IMR-90 (cell line): ENCODE data around the gene ERC2. TPM values are rescaled to one million over a fixed set of nuclear protein-coding genes. Genes with fewer than 3 reads are reported as not detected.

Experiments
- ATAC-seq: fragments of 200-7000 bp; cut with Tn5 transposase; 2 replicates; pipeline ENCODE4 v1.9.1; 2020; ENCODE audit warnings: low read depth, mild to moderate bottlenecking, moderate library complexity
- BruUV-seq: library from RNA; stranded (reverse); fragments of 400-500 nt; replicated peaks from 2 replicates; lab custom pipeline; 2021; lab: Mats Ljungman, UMichigan
- CTCF ChIA-PET: fragments of 300-600 bp; formaldehyde crosslinking; extraction: SDS; loops from one replicate; lab custom pipeline; 2021; ENCODE audit warnings: antibody characterized with exemption; lab: Yijun Ruan, JAX
- POLR2A ChIA-PET: fragments of 300-600 bp; sonication (Branson Sonifier 250); formaldehyde crosslinking; loops from one replicate; lab custom pipeline; 2022; ENCODE audit warnings: antibody characterized with exemption; ENCODE audit not compliant: unreplicated experiment; lab: Charles Lee
- DNase-seq: peaks from one replicate; pipeline ENCODE4 v3.0.0; 2013
- H2AFZ ChIP-seq: replicated peaks from 2 replicates; pipeline ENCODE3; 2013; ENCODE audit warnings: low read length, mild to moderate bottlenecking; ENCODE audit not compliant: poor library complexity
- H2AK5ac ChIP-seq: 2 replicates; pipeline ENCODE4 v1.6.1; 2013; ENCODE audit warnings: low read depth, low read length, inconsistent platforms
- H2AK9ac ChIP-seq: replicated peaks from 2 replicates; pipeline ENCODE3; 2013; ENCODE audit warnings: mild to moderate bottlenecking, low read depth, low read length, moderate library complexity; ENCODE audit not compliant: poor library complexity
- H2BK120ac ChIP-seq: 2 replicates; pipeline ENCODE4 v1.6.1; 2013; ENCODE audit warnings: low read depth, low read length, inconsistent platforms
- H2BK15ac ChIP-seq: 3 replicates; pipeline ENCODE4 v1.6.1; 2013; ENCODE audit warnings: low read depth, low read length, inconsistent platforms
- H2BK20ac ChIP-seq: 2 replicates; pipeline ENCODE4 v1.6.1; 2013; ENCODE audit warnings: low read depth, mild to moderate bottlenecking, inconsistent platforms, low read length, moderate library complexity
- H2BK5ac ChIP-seq: 2 replicates; pipeline ENCODE4 v1.6.1; 2013; ENCODE audit warnings: mild to moderate bottlenecking, low read depth, low read length, inconsistent platforms; ENCODE audit not compliant: poor library complexity, severe bottlenecking
- H3K14ac ChIP-seq: replicated peaks from 2 replicates; pipeline ENCODE4 v1.6.1; 2013; ENCODE audit warnings: low read depth, low read length, inconsistent platforms
- H3K18ac ChIP-seq: 2 replicates; pipeline ENCODE4 v1.6.1; 2013; ENCODE audit warnings: low read depth, low read length, control low read depth
- H3K23ac ChIP-seq: 2 replicates; pipeline ENCODE4 v1.6.1; 2013; ENCODE audit warnings: low read depth, low read length, inconsistent platforms
- H3K27ac ChIP-seq: 2 replicates; pipeline ENCODE4 v1.5.1; 2013; ENCODE audit warnings: mild to moderate bottlenecking, control low read depth, low read length; ENCODE audit not compliant: insufficient read depth
- H3K27me3 ChIP-seq: 2 replicates; pipeline ENCODE4 v1.6.1; 2013; ENCODE audit warnings: low read length; ENCODE audit not compliant: control insufficient read depth, insufficient read depth
- H3K36me3 ChIP-seq: 2 replicates; pipeline ENCODE4 v1.6.1; 2013; ENCODE audit warnings: low read length, mixed read lengths; ENCODE audit not compliant: control insufficient read depth, insufficient read depth
- H3K4ac ChIP-seq: 2 replicates; pipeline ENCODE4 v1.6.1; 2013; ENCODE audit warnings: low read depth, low read length, inconsistent platforms
- H3K4me1 ChIP-seq: 2 replicates; pipeline ENCODE4 v1.6.1; 2013; ENCODE audit warnings: low read length, mixed read lengths; ENCODE audit not compliant: control insufficient read depth, insufficient read depth
- H3K4me2 ChIP-seq: 2 replicates; pipeline ENCODE4 v1.6.1; 2013; ENCODE audit warnings: low read depth, mild to moderate bottlenecking, control low read depth, low read length, moderate library complexity
- H3K4me3 ChIP-seq: 2 replicates; pipeline ENCODE4 v1.5.1; 2013; ENCODE audit warnings: low read depth, mild to moderate bottlenecking, control low read depth, low read length, moderate library complexity; ENCODE audit not compliant: insufficient read depth
- H3K56ac ChIP-seq: 2 replicates; pipeline ENCODE4 v1.6.1; 2013; ENCODE audit warnings: low read length, inconsistent platforms; ENCODE audit not compliant: insufficient read depth; ENCODE audit errors: extremely low read depth
- H3K79me1 ChIP-seq, 2 experiments: 2 replicates each; pipeline ENCODE4 v1.6.1; 2013; ENCODE audit warnings: low read length in 2 of 2, inconsistent platforms in 1 of 2, low read depth in 1 of 2
- H3K9ac ChIP-seq: 2 replicates; pipeline ENCODE4 v1.6.1; 2013; ENCODE audit warnings: low read depth, low read length, control low read depth
- H3K9me1 ChIP-seq: 2 replicates; pipeline ENCODE4 v1.6.1; 2013; ENCODE audit warnings: low read length, inconsistent platforms; ENCODE audit not compliant: insufficient read depth
- H3K9me3 ChIP-seq: 2 replicates; pipeline ENCODE4 v1.6.1; 2013; ENCODE audit warnings: low read length; ENCODE audit not compliant: control insufficient read depth, insufficient read depth
- H4K20me1 ChIP-seq: 2 replicates; pipeline ENCODE4 v1.6.1; 2013; ENCODE audit warnings: low read length, inconsistent platforms; ENCODE audit not compliant: insufficient read depth
- H4K5ac ChIP-seq: 2 replicates; pipeline ENCODE4 v1.6.1; 2013; ENCODE audit warnings: mild to moderate bottlenecking, low read depth, low read length, control low read depth
- H4K8ac ChIP-seq, 2 experiments: 2 replicates each; pipeline ENCODE4 v1.6.1; 2013; ENCODE audit warnings: low read depth in 2 of 2, low read length in 2 of 2, control low read depth in 1 of 2, inconsistent platforms in 1 of 2
- H4K91ac ChIP-seq: 2 replicates; pipeline ENCODE4 v1.6.1; 2013; ENCODE audit warnings: low read depth, low read length, inconsistent platforms; ENCODE audit not compliant: insufficient read depth
- BHLHE40 ChIP-seq: fragments of 150-350 bp; IDR thresholded peaks from 2 replicates; pipeline ENCODE4 v1.6.1; 2016; ENCODE audit warnings: mild to moderate bottlenecking, low read depth, low read length
- CEBPB ChIP-seq: IDR thresholded peaks from 2 replicates; pipeline ENCODE4 v1.6.1; 2012; ENCODE audit warnings: low read depth, low read length, improper control_type of control experiment
- CHD1 ChIP-seq: IDR thresholded peaks from 2 replicates; pipeline ENCODE4 v1.6.1; 2012; ENCODE audit warnings: low read depth, low read length, improper control_type of control experiment
- FOS ChIP-seq: fragments of 150-350 bp; IDR thresholded peaks from 2 replicates; pipeline ENCODE4 v1.6.1; 2016; ENCODE audit warnings: low read depth, low read length
- MAFK ChIP-seq: IDR thresholded peaks from 2 replicates; pipeline ENCODE4 v1.6.1; 2012; ENCODE audit warnings: low read depth, low read length, improper control_type of control experiment
- MAZ ChIP-seq: IDR thresholded peaks from 2 replicates; pipeline ENCODE4 v1.6.1; 2012; ENCODE audit warnings: low read depth, mild to moderate bottlenecking, low read length, improper control_type of control experiment, moderate library complexity, borderline replicate concordance
- MXI1 ChIP-seq: IDR thresholded peaks from 2 replicates; pipeline ENCODE4 v1.6.1; 2012; ENCODE audit warnings: low read depth, mild to moderate bottlenecking, low read length, moderate library complexity, borderline replicate concordance
- NFE2L2 ChIP-seq: fragments of 150-350 bp; IDR thresholded peaks from 2 replicates; pipeline ENCODE4 v1.6.1; 2016; ENCODE audit warnings: low read depth, mild to moderate bottlenecking, low read length
- POLR2A ChIP-seq: IDR thresholded peaks from 2 replicates; pipeline ENCODE4 v1.6.1; 2012; ENCODE audit warnings: mild to moderate bottlenecking, low read depth, low read length
- RAD21 ChIP-seq: IDR thresholded peaks from 2 replicates; pipeline ENCODE4 v1.6.1; 2012; ENCODE audit warnings: low read length, improper control_type of control experiment
- RCOR1 ChIP-seq: IDR thresholded peaks from 2 replicates; pipeline ENCODE4 v1.6.1; 2012; ENCODE audit warnings: mild to moderate bottlenecking, low read length, improper control_type of control experiment; ENCODE audit not compliant: insufficient replicate concordance
- RFX5 ChIP-seq: IDR thresholded peaks from 2 replicates; pipeline ENCODE4 v1.8.0; 2012; ENCODE audit warnings: low read depth, mild to moderate bottlenecking, low read length, moderate library complexity
- SMC3 ChIP-seq: fragments of 150-350 bp; IDR thresholded peaks from 2 replicates; pipeline ENCODE4 v1.6.1; 2016; ENCODE audit warnings: low read depth, mild to moderate bottlenecking, antibody characterized with exemption, low read length, moderate library complexity
- USF2 ChIP-seq: fragments of 150-350 bp; IDR thresholded peaks from 2 replicates; pipeline ENCODE4 v1.6.1; 2017; ENCODE audit warnings: mild to moderate bottlenecking, antibody characterized with exemption, low read length, low read depth
- WGBS, 2 experiments: methylation state at CpG; one replicate each; pipeline versions ENCODE4 v1.1.5 to v1.1.7; 2013; ENCODE audit warnings: missing lambda C conversion rate in 2 of 2; ENCODE audit not compliant: insufficient read length in 1 of 2; ENCODE audit errors: extremely low coverage in 2 of 2; 5-methylcytosine and 5-hydroxymethylcytosine counted together
- dilution Hi-C: fragments of 300-500 bp; cut with HindIII; formaldehyde crosslinking; loops from one replicate; pipeline ENCODE4 v1.14.3; 2018; ENCODE audit warnings: low sequenced_read_pairs; ENCODE audit not compliant: unreplicated experiment
- in situ Hi-C: fragments of 300-500 bp; cut with MboI; formaldehyde crosslinking; loops from 3 replicates; pipeline ENCODE4 v1.14.3; 2019; ENCODE audit warnings: low sequenced_read_pairs, inconsistent platforms, mixed read lengths
- intact Hi-C: fragments of 100-400 bp; cut with micrococcal nuclease; formaldehyde crosslinking; loops from 2 replicates; pipeline ENCODE4 v1.10.0; 2022
- polyA plus RNA-seq, 3 experiments: library from polyadenylated mRNA; depleted of rRNA; stranded (reverse); fragments of >200 nt; gene quantifications; 2 replicates each; pipeline ENCODE4 v1.2.3, GENCODE V29; 2012; ENCODE audit warnings: low replicate concordance in 1 of 3
- total RNA-seq: library from RNA; depleted of rRNA; stranded (reverse); fragments of >200 nt; gene quantifications from 2 replicates; pipeline ENCODE4 v1.2.3, GENCODE V29; 2012
- TF ChIP-seq, protein P1 (sequence below): fragments of 150-350 bp; IDR thresholded peaks from 2 replicates; pipeline ENCODE4 v1.6.1; 2016; ENCODE audit warnings: low read depth, mild to moderate bottlenecking, low read length, moderate library complexity, borderline replicate concordance
- TF ChIP-seq, protein P2 (sequence below): conservative IDR thresholded peaks from 2 replicates; pipeline ENCODE4 v1.5.1; 2012; ENCODE audit warnings: mild to moderate bottlenecking, low read depth, low read length, improper control_type of control experiment

Gene ERC2
- total and polyA plus RNA-seq, 2 of the 4 experiments (the other 2 are of a cell fraction), result 0.17 to 0.18 TPM

DNA sequence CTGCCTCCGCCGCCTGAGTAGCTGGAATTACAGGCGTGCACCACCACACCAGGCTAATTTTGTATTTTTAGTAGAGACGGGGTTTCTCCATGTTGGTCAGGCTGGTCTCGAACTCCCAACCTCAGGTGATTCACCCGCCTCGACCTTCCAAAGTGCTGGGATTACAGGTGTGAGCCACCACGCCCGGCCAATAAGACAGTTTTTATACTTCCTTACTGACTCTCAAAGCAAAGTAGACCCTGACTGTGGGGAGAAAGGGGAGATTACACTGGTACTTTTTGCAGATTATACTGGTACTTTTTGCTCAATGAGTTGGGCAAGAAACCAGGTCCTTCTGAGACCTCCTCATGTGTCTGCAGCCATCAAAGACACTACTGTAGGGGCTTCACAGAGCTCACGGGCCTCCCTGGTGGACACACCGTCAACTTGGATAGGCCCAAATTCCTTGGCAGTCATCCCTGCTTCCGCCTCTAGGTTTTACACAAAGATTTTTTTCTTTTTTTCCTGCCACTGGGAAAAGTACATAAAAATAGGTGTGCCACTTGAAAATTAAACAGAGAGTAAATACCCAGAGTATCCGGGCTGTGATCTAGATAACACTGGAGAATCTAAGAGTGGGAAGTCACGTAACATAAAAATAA, 837.9 kb downstream of the ERC2 start:
- no peak overlapping the region for H4K8ac ChIP-seq
- peaks cover 8% of the 10 kb centered on the region for H3K4me1 ChIP-seq
- H3K79me1 ChIP-seq, result no peaks in the 10 kb centered on the region
- no peak overlapping the region for H2BK15ac ChIP-seq
- no peak overlapping the region for H3K4ac ChIP-seq
- ATAC-seq (no peak), DNase-seq (no peak)
- no peaks in the 10 kb centered on the region for H3K36me3 ChIP-seq
- dilution Hi-C loops (no loop called here), intact Hi-C loops (no loop called here), in situ Hi-C loops (no loop called here)
- no peak overlapping the region for H2AK9ac ChIP-seq
- CTCF ChIA-PET, result no interaction called here
- H4K5ac ChIP-seq, result no peak overlapping the region
- H2AK5ac ChIP-seq, result no peak overlapping the region
- H3K56ac ChIP-seq, result no peak overlapping the region
- H2AFZ ChIP-seq, result no peak overlapping the region
- POLR2A ChIA-PET, result no interaction called here
- no peak overlapping the region for H3K27ac ChIP-seq
- H4K91ac ChIP-seq, result no peak overlapping the region
- TF ChIP-seq, protein P1, sequence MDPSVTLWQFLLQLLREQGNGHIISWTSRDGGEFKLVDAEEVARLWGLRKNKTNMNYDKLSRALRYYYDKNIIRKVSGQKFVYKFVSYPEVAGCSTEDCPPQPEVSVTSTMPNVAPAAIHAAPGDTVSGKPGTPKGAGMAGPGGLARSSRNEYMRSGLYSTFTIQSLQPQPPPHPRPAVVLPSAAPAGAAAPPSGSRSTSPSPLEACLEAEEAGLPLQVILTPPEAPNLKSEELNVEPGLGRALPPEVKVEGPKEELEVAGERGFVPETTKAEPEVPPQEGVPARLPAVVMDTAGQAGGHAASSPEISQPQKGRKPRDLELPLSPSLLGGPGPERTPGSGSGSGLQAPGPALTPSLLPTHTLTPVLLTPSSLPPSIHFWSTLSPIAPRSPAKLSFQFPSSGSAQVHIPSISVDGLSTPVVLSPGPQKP, result no peak
- TF ChIP-seq FOS (no peak), MAFK (no peak), BHLHE40 (no peak), POLR2A (no peak), MAZ (no peak), RCOR1 (no peak), NFE2L2 (no peak), CHD1 (no peak), USF2 (no peak), RAD21 (no peak), RFX5 (no peak), CEBPB (no peak), SMC3 (no peak), MXI1 (no peak)
- TF ChIP-seq, protein P2, sequence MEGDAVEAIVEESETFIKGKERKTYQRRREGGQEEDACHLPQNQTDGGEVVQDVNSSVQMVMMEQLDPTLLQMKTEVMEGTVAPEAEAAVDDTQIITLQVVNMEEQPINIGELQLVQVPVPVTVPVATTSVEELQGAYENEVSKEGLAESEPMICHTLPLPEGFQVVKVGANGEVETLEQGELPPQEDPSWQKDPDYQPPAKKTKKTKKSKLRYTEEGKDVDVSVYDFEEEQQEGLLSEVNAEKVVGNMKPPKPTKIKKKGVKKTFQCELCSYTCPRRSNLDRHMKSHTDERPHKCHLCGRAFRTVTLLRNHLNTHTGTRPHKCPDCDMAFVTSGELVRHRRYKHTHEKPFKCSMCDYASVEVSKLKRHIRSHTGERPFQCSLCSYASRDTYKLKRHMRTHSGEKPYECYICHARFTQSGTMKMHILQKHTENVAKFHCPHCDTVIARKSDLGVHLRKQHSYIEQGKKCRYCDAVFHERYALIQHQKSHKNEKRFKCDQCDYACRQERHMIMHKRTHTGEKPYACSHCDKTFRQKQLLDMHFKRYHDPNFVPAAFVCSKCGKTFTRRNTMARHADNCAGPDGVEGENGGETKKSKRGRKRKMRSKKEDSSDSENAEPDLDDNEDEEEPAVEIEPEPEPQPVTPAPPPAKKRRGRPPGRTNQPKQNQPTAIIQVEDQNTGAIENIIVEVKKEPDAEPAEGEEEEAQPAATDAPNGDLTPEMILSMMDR, result no peak
- no peak overlapping the region for H3K18ac ChIP-seq
- no peak overlapping the region for H2BK5ac ChIP-seq
- 92% methylated on average over 2 of the region's 14 CpGs; no CpG with 5 or more reads in 1 of the 2 experiments for WGBS, 2 experiments
- H2BK20ac ChIP-seq, result no peak overlapping the region
- H3K14ac ChIP-seq, result no peak overlapping the region
- H3K9ac ChIP-seq, result no peak overlapping the region
- no peak overlapping the region; the same call in 1 of the 2 replicates for H2BK120ac ChIP-seq
- H3K4me2 ChIP-seq, result no peak overlapping the region
- no peak overlapping the region for H3K4me3 ChIP-seq
- no TSS peak for BruUV-seq
- H3K9me3 ChIP-seq, result no peaks in the 10 kb centered on the region
- no peaks in the 10 kb centered on the region for H3K27me3 ChIP-seq
- H3K9me1 ChIP-seq, result no peaks in the 10 kb centered on the region; the same call in 1 of the 2 replicates
- H3K23ac ChIP-seq, result no peak overlapping the region
- no peaks in the 10 kb centered on the region for H4K20me1 ChIP-seq
